Liver (tissue), 9 donors: ENCODE results near the gene GXYLT2. TPM values are rescaled to one million over a fixed set of nuclear protein-coding genes. Genes with fewer than 3 reads are reported as not detected.

Source experiments
- DNase-seq: peaks from one replicate; pipeline ENCODE4 v3.0.0-alpha.2; 2017; ENCODE audit warnings: low spot score
- H3K27ac ChIP-seq, 2 donors: one replicate each; pipeline ENCODE4 v1.7.0; 2013; ENCODE audit warnings: inconsistent platforms in 2 of 2, low read length in 2 of 2, control low read depth in 1 of 2, low read depth in 1 of 2, mild to moderate bottlenecking in 1 of 2
- H3K27me3 ChIP-seq, 4 donors: one replicate each; pipeline versions ENCODE4 v1.6.1 to v1.7.0; 2013; ENCODE audit warnings: low read length in 3 of 4, inconsistent platforms in 1 of 4, mild to moderate bottlenecking in 1 of 4, moderate library complexity in 1 of 4; ENCODE audit not compliant: control insufficient read depth in 4 of 4, insufficient read depth in 4 of 4
- H3K36me3 ChIP-seq, 4 donors: one replicate each; pipeline versions ENCODE4 v1.6.1 to v1.7.0; 2013; ENCODE audit warnings: low read length in 3 of 4, mild to moderate bottlenecking in 3 of 4, low read depth in 1 of 4, moderate library complexity in 1 of 4; ENCODE audit not compliant: control insufficient read depth in 4 of 4, insufficient read depth in 3 of 4
- H3K4me1 ChIP-seq, 4 donors: one replicate each; pipeline versions ENCODE4 v1.6.1 to v1.7.0; 2013; ENCODE audit warnings: low read length in 3 of 4, mild to moderate bottlenecking in 3 of 4, moderate library complexity in 1 of 4; ENCODE audit not compliant: control insufficient read depth in 4 of 4, insufficient read depth in 4 of 4
- H3K4me3 ChIP-seq, 3 donors: one replicate each; pipeline versions ENCODE4 v1.6.1 to v1.7.0; 2013; ENCODE audit warnings: low read length in 3 of 3, control low read depth in 1 of 3, low read depth in 1 of 3, mild to moderate bottlenecking in 1 of 3
- H3K9ac ChIP-seq, 2 donors: one replicate each; pipeline ENCODE4 v1.7.0; 2013; ENCODE audit warnings: low read length in 2 of 2, mild to moderate bottlenecking in 2 of 2, moderate library complexity in 2 of 2, control low read depth in 1 of 2, low read depth in 1 of 2
- H3K9me3 ChIP-seq, 4 donors: one replicate each; pipeline versions ENCODE4 v1.6.1 to v1.7.0; 2013; ENCODE audit warnings: low read length in 3 of 4; ENCODE audit not compliant: control insufficient read depth in 4 of 4
- ATF3 ChIP-seq: IDR thresholded peaks from 2 replicates; pipeline ENCODE4 v1.6.1; 2016; ENCODE audit warnings: antibody characterized with exemption
- CTCF ChIP-seq: fragments of 150-350 bp; IDR thresholded peaks from 2 replicates; pipeline ENCODE4 v1.5.1; 2017; ENCODE audit warnings: improper control_type of control experiment, low read depth, low read length; ENCODE audit not compliant: missing input control
- EGR1 ChIP-seq, 2 donors: IDR thresholded peaks; 2 replicates each; pipeline ENCODE4 v1.6.1; 2016 to 2018; ENCODE audit warnings: antibody characterized with exemption in 2 of 2, low read depth in 2 of 2
- FOXA1 ChIP-seq: IDR thresholded peaks from 2 replicates; pipeline ENCODE4 v1.6.1; 2016; ENCODE audit warnings: antibody characterized with exemption
- FOXA2 ChIP-seq: IDR thresholded peaks from 2 replicates; pipeline ENCODE4 v1.6.1; 2016; ENCODE audit warnings: antibody characterized with exemption
- GABPA ChIP-seq, 2 donors: IDR thresholded peaks in 1 of 2; conservative IDR thresholded peaks in 1 of 2; 2 replicates each; pipeline ENCODE4 v1.6.1; 2016; ENCODE audit warnings: antibody characterized with exemption in 2 of 2, mild to moderate bottlenecking in 1 of 2, moderate library complexity in 1 of 2
- HNF4A ChIP-seq, 2 donors: conservative IDR thresholded peaks; 2 replicates each; pipeline ENCODE4 v1.6.1; 2016; ENCODE audit warnings: antibody characterized with exemption in 2 of 2, mild to moderate bottlenecking in 2 of 2
- HNF4G ChIP-seq: IDR thresholded peaks from 2 replicates; pipeline ENCODE4 v1.6.1; 2016; ENCODE audit warnings: antibody characterized with exemption
- JUND ChIP-seq, 2 donors: IDR thresholded peaks; 2 replicates each; pipeline ENCODE4 v1.6.1; 2016; ENCODE audit warnings: antibody characterized with exemption in 2 of 2
- MAX ChIP-seq: IDR thresholded peaks from 2 replicates; pipeline ENCODE4 v1.6.1; 2016; ENCODE audit warnings: antibody characterized with exemption
- NR2F2 ChIP-seq: IDR thresholded peaks from 2 replicates; pipeline ENCODE4 v1.6.1; 2016; ENCODE audit warnings: antibody characterized with exemption
- RAD21 ChIP-seq, 2 donors: IDR thresholded peaks; 2 replicates each; pipeline ENCODE4 v1.6.1; 2016; ENCODE audit warnings: antibody characterized with exemption in 2 of 2, mild to moderate bottlenecking in 2 of 2
- REST ChIP-seq: IDR thresholded peaks from 2 replicates; pipeline ENCODE4 v1.6.1; 2016; ENCODE audit warnings: antibody characterized with exemption, mild to moderate bottlenecking
- RXRA ChIP-seq, 2 donors: IDR thresholded peaks; 2 replicates each; pipeline ENCODE4 v1.6.1; 2017 to 2018; ENCODE audit warnings: antibody characterized with exemption in 2 of 2, mild to moderate bottlenecking in 1 of 2
- SP1 ChIP-seq: IDR thresholded peaks from 2 replicates; pipeline ENCODE4 v1.6.1; 2018; ENCODE audit warnings: antibody characterized with exemption, mild to moderate bottlenecking
- TAF1 ChIP-seq: conservative IDR thresholded peaks from 2 replicates; pipeline ENCODE4 v1.6.1; 2016; ENCODE audit warnings: antibody characterized with exemption, mild to moderate bottlenecking
- YY1 ChIP-seq: IDR thresholded peaks from 2 replicates; pipeline ENCODE4 v1.6.1; 2016; ENCODE audit warnings: antibody characterized with exemption, mild to moderate bottlenecking
- ZBTB33 ChIP-seq: IDR thresholded peaks from 2 replicates; pipeline ENCODE4 v1.6.1; 2016; ENCODE audit warnings: antibody characterized with exemption
- whole genome bisulfite sequencing: extraction: QIAGEN DNeasy Blood & Tissue Kit; methylation state at CpG from one replicate; pipeline ENCODE4 v1.1.7; 2013; 5-methylcytosine and 5-hydroxymethylcytosine counted together
- polyA plus RNA-seq, 2 donors: library from polyadenylated mRNA; stranded (reverse) in 1 of 2; unstranded in 1 of 2; fragments of 200-250 nt in 1 of 2; fragments of >200 nt in 1 of 2; fragmentation: Nextera tagmentation in 1 of 2; extraction: Ambion mirVana in 1 of 2; gene quantifications; one replicate each; pipeline versions ENCODE4 v1.2.1 to v1.2.3, GENCODE V29; 2013 to 2015
- total RNA-seq, 2 donors: library from RNA; depleted of rRNA; stranded (reverse); fragments of >200 nt; gene quantifications; one replicate each; pipeline ENCODE4 v1.2.3, GENCODE V29; 2014
- donor health status: healthy.
- donor health status: healthy.
- donor health status: healthy.
- donor health status: healthy.
- donor health status: healthy.

GXYLT2 gene
- total and polyA plus RNA-seq, 4 donors: 0.06 to 0.98 (median 0.10) TPM

GRCh38 chr3:72970942-72971341 is 83.1 kb downstream of the GXYLT2 start:
- H3K4me3 ChIP-seq: no peak overlapping the region
- no peaks in the 10 kb centered on the region for H3K9me3 ChIP-seq
- no peaks in the 10 kb centered on the region for H3K27me3 ChIP-seq
- H3K4me1 ChIP-seq: peaks cover 6 to 24% (median 11%) of the 10 kb centered on the region in 4 donors
- H3K9ac ChIP-seq: no peak overlapping the region
- no peaks in the 10 kb centered on the region for H3K36me3 ChIP-seq
- H3K27ac ChIP-seq: no peak overlapping the region
- WGBS: 90% methylated on average over 2 of the region's 2 CpGs
- no peak for TF ChIP-seq HNF4G
- TF ChIP-seq FOXA1: no peak
- TF ChIP-seq ATF3: no peak
- TF ChIP-seq SP1: no peak
- TF ChIP-seq GABPA (IDR thresholded peaks at IDR 0.05 in 1 of 2, conservative IDR thresholded peaks at IDR 0.05 in 1 of 2): no peak
- TF ChIP-seq MAX: no peak
- TF ChIP-seq YY1: no peak
- TF ChIP-seq HNF4A (conservative IDR thresholded peaks at IDR 0.05): no peak
- TF ChIP-seq REST: no peak
- TF ChIP-seq NR2F2: no peak
- TF ChIP-seq FOXA2: no peak
- TF ChIP-seq RXRA (IDR thresholded peaks at IDR 0.05): no peak
- no peak for TF ChIP-seq TAF1
- TF ChIP-seq RAD21 (IDR thresholded peaks at IDR 0.05): no peak
- no peak for TF ChIP-seq EGR1 (IDR thresholded peaks at IDR 0.05; ENCODE audit: low read depth in 2 of 2)
- TF ChIP-seq CTCF: no peak
- TF ChIP-seq JUND (IDR thresholded peaks at IDR 0.05): no peak
- TF ChIP-seq ZBTB33: no peak
- no peak for DNase-seq
